PFSK-1 (cell line): ENCODE measurements around the gene SND1.

ENCODE experiments used
- FOXP2 ChIP-seq: optimal IDR thresholded peaks from 2 replicates; pipeline ENCODE3; 2011; ENCODE audit warnings: borderline replicate concordance, control low read depth, inconsistent platforms; ENCODE audit not compliant: insufficient read depth; ENCODE audit errors: extremely low read length, extremely low read depth
- POLR2AphosphoS5 ChIP-seq: IDR thresholded peaks from 2 replicates; pipeline ENCODE4 v1.6.1; 2012; ENCODE audit warnings: low read depth, mild to moderate bottlenecking, control low read depth, low read length, moderate library complexity
- REST ChIP-seq, 2 experiments: IDR thresholded peaks; 2 replicates each; pipeline versions ENCODE4 v1.6.1 to v1.8.0; 2011 to 2012; ENCODE audit warnings: low read depth in 2 of 2, low read length in 2 of 2, control low read depth in 1 of 2, inconsistent platforms in 1 of 2, mild to moderate bottlenecking in 1 of 2, moderate library complexity in 1 of 2; ENCODE audit not compliant: insufficient read depth in 1 of 2
- SIN3A ChIP-seq: IDR thresholded peaks from 2 replicates; pipeline ENCODE4 v1.6.1; 2012; ENCODE audit warnings: mild to moderate bottlenecking, low read length, moderate library complexity, borderline replicate concordance; ENCODE audit not compliant: insufficient read depth
- TAF1 ChIP-seq: IDR thresholded peaks from 2 replicates; pipeline ENCODE4 v1.6.1; 2012; ENCODE audit warnings: low read length, control low read depth, borderline replicate concordance; ENCODE audit not compliant: insufficient read depth

Gene SND1

DNA sequence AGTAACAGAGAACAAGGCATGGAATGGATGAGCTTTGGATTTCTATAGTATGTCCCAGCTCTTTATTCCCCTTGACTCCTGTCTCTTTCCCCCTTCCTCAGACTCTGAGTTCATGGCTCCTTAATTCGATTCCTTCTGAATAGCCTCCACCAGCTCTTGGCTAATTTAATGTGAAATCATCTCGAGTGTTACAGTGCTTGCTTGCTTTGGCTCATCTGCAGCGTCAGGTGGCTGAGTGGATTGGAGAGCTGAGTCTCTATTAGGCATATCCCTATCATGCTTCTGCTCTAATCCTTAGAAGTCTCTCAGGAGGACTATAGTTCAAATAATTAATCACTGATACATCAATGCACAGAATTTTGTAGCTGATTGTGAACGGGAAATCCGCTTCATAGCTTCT lies 244.7 kb downstream of the SND1 start:
- TF ChIP-seq SIN3A (no peak), TAF1 (no peak), REST (IDR thresholded peaks at IDR 0.05; ENCODE audit: insufficient read depth in 1 of 2, low read depth in 2 of 2, low read length in 2 of 2) (no peak), POLR2AphosphoS5 (no peak), FOXP2 (no peak)

GRCh38 chr7:127897704-127898454 lies 245.9 kb downstream of the SND1 start:
- TF ChIP-seq FOXP2, result no peak
- no peak for TF ChIP-seq SIN3A
- no peak for TF ChIP-seq REST (IDR thresholded peaks at IDR 0.05; ENCODE audit: insufficient read depth in 1 of 2, low read depth in 2 of 2, low read length in 2 of 2)
- no peak for TF ChIP-seq TAF1
- no peak for TF ChIP-seq POLR2AphosphoS5

DNA sequence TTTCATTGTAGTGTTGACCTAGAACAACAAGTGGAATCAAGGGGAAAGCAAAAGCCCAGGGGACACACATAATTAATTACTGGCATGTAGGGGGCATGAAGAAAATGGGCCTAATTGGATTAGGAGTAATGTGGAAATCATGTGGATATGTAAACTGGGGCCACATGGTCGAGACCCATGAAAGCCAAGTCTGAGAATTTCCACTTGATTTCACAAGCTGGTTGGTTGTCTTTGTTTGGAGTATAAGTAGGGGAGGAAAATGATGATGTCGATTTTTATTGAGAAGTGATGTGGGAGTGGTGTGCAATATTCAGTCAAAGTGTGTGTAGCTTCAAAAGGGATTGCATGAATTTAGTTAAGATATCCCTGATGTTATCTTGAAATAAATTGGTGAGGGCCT lies 247.4 kb downstream of the SND1 start:
- TF ChIP-seq TAF1, result no peak
- no peak for TF ChIP-seq FOXP2

DNA sequence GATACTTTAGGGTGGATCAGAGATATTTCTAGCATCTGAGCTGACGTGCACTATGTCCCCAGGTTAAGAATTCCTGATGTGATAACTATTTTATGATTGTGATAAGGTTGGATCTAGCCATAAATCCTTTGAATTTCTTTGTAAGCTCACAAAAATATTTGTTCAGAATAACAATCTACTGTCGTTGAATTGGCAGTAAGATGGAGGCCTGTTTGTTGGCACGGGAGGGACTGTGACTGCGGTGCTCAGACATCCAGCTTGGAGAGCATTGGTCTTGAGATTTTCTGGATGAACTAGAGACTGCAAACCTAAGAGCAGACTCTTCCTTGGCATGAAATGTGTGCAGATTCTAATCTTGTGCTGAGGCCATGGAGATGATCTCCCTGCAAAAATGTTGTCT lies 248.1 kb downstream of the SND1 start:
- TF ChIP-seq SIN3A (no peak), REST (IDR thresholded peaks at IDR 0.05; ENCODE audit: insufficient read depth in 1 of 2, low read depth in 2 of 2, low read length in 2 of 2) (no peak), FOXP2 (no peak), POLR2AphosphoS5 (no peak), TAF1 (no peak)

DNA sequence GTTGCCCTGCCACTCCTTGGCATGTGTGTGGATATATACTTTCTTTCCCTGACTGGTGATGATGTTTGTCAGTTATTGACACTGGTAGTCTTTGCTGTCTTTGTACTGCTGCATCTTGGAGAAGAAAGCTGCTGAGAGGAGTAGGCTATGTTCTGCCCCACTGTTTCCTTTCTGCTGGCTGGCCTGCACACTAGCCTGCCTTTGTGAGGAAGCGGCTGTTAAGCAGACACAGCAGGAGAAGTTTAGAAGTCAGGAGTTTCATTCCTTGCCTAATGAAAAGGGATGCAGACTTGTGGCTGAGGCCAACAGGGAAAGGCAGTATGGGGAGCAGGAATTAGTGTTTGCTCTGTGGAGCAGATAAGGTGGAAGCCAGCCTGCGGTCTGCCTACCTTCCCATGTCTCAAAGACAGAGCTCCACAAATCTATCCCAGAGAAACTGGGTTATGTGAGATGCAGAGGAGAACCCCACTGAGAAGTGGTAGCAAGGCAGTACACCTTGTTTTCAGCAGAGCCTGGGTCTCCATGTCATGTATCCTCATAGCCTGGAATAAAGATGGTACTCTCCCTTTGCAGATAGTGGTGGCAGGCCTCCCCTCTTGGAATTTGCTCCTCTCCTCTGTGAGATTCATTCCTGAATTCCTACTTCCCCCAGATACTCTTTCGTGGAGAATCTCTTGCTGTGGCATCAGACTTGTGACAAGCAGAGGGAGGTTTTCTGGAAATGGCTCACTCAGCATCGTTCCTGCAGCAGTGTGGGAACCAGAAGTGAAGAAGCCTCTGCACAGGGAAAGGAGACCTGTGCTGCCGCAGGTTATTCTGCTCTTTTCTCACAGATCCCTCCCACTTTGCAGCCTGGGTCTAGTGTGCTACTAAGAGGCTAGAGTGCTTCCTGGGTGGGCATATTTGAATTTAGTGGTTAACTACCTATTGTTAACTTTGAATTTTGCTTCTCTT lies 249.0 kb downstream of the SND1 start:
- no peak for TF ChIP-seq REST (IDR thresholded peaks at IDR 0.05; ENCODE audit: insufficient read depth in 1 of 2, low read depth in 2 of 2, low read length in 2 of 2)
- no peak for TF ChIP-seq FOXP2
- no peak for TF ChIP-seq SIN3A
- no peak for TF ChIP-seq POLR2AphosphoS5
- TF ChIP-seq TAF1, result no peak
